Tibial artery (tissue), 4 donors: ENCODE results near the gene TRIM34.

Experiments used
- DNase-seq, 2 donors: peaks; one replicate each; pipeline ENCODE4 v3.0.0-alpha.2; 2019
- H3K27ac ChIP-seq, 2 donors: fragments of 200-600 bp; sonication (generic) in 1 of 2; 1 replicate in 1 of 2; 2 replicates in 1 of 2; pipeline ENCODE4 v1.5.1; 2018 to 2019; ENCODE audit warnings: mild to moderate bottlenecking in 1 of 2
- H3K27me3 ChIP-seq, 2 donors: fragments of 200-600 bp; sonication (generic) in 1 of 2; one replicate each; pipeline versions ENCODE4 v1.5.1 to v1.6.0; 2016 to 2019
- H3K36me3 ChIP-seq, 3 donors: fragments of 200-600 bp; sonication (generic) in 2 of 3; one replicate each; pipeline ENCODE4 v1.5.1; 2016 to 2019; ENCODE audit warnings: mild to moderate bottlenecking in 2 of 3
- H3K4me1 ChIP-seq, 4 donors: fragments of 200-600 bp; sonication (generic) in 2 of 4; 1 replicate in 3 of 4; 2 replicates in 1 of 4; pipeline ENCODE4 v1.5.1; 2016 to 2019
- H3K4me3 ChIP-seq, 2 donors: fragments of 200-600 bp; sonication (generic) in 1 of 2; 1 replicate in 1 of 2; 2 replicates in 1 of 2; pipeline ENCODE4 v1.5.1; 2018 to 2019; ENCODE audit warnings: mild to moderate bottlenecking in 2 of 2
- H3K9me3 ChIP-seq, 3 donors: fragments of 200-600 bp; sonication (generic) in 1 of 3; one replicate each; pipeline ENCODE4 v1.5.1; 2016 to 2019
- intact Hi-C: fragments of 100-400 bp; cut with DNase I; formaldehyde crosslinking; loops from one replicate; pipeline ENCODE4 v1.15.0; 2023; ENCODE audit warnings: low total_unique reads
- TF ChIP-seq, protein P1 (sequence below), 2 experiments: fragments of 200-600 bp in 1 of 2; fragments of 450-650 bp in 1 of 2; IDR thresholded peaks; one replicate each; pipeline ENCODE4 v1.5.1; 2017 to 2019; ENCODE audit warnings: antibody characterized with exemption in 2 of 2, mild to moderate bottlenecking in 1 of 2, moderate library complexity in 1 of 2

TRIM34 gene

DNA sequence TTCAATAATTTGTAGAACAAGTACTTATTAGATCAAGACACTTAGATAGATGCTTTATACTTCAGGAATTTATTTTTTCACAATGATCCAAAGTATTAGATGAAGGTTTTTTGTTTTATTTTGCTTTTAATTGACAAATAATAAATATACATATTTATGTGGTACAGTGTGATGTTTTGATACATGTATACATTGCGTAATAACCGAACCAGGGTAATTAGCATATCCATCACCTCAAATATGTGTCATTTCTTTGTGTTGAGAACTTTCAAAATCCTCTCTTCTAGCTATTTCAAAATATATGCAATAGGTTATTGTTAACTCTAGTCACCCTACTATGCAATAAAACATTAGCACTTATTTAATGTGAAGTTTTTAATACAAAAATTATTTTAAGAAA is 38.7 kb downstream of the TRIM34 start:
- no peak overlapping the region for H3K27ac ChIP-seq
- TF ChIP-seq, protein P1, sequence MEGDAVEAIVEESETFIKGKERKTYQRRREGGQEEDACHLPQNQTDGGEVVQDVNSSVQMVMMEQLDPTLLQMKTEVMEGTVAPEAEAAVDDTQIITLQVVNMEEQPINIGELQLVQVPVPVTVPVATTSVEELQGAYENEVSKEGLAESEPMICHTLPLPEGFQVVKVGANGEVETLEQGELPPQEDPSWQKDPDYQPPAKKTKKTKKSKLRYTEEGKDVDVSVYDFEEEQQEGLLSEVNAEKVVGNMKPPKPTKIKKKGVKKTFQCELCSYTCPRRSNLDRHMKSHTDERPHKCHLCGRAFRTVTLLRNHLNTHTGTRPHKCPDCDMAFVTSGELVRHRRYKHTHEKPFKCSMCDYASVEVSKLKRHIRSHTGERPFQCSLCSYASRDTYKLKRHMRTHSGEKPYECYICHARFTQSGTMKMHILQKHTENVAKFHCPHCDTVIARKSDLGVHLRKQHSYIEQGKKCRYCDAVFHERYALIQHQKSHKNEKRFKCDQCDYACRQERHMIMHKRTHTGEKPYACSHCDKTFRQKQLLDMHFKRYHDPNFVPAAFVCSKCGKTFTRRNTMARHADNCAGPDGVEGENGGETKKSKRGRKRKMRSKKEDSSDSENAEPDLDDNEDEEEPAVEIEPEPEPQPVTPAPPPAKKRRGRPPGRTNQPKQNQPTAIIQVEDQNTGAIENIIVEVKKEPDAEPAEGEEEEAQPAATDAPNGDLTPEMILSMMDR (IDR thresholded peaks at IDR 0.05): no peak
- intact Hi-C loops: no loop called here
- DNase-seq: no peak
- no peaks in the 10 kb centered on the region for H3K27me3 ChIP-seq
- no peaks in the 10 kb centered on the region for H3K4me1 ChIP-seq
- peaks cover 36 to 54% (median 39%) of the 10 kb centered on the region in 3 donors for H3K36me3 ChIP-seq
- no peaks in the 10 kb centered on the region for H3K9me3 ChIP-seq
- H3K4me3 ChIP-seq: no peak overlapping the region

DNA sequence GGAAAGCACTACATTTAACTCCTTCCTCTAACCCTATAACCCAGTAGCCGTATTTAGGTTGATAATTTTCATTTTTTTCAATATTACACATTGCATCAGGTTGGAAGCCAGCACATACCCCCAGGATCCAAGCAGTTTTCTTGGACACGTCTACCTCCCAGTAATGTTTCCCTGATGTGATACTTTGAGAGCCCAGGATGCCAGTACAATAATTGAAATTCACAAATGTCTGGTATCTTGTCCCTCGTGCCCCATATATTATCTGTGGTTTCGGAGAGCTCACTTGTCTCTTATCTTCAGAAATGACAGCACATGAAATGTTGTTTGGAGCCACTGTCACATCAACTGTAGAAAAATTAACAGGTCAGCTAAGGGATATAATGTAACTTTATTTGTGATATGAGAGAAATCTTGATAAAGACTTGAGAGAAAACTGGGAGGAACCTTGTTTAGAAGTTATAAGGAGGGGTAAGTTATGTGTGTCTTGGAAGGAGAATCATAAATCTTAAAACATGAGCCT is 40.3 kb downstream of the TRIM34 start:
- no peak overlapping the region for H3K27ac ChIP-seq
- no peaks in the 10 kb centered on the region for H3K27me3 ChIP-seq
- H3K36me3 ChIP-seq: peaks cover 50 to 66% (median 53%) of the 10 kb centered on the region in 3 donors
- intact Hi-C loops: no loop called here
- H3K4me3 ChIP-seq: no peak overlapping the region
- no peaks in the 10 kb centered on the region for H3K4me1 ChIP-seq
- TF ChIP-seq, protein P1 (IDR thresholded peaks at IDR 0.05): no peak
- H3K9me3 ChIP-seq: no peaks in the 10 kb centered on the region
- no peak for DNase-seq

DNA sequence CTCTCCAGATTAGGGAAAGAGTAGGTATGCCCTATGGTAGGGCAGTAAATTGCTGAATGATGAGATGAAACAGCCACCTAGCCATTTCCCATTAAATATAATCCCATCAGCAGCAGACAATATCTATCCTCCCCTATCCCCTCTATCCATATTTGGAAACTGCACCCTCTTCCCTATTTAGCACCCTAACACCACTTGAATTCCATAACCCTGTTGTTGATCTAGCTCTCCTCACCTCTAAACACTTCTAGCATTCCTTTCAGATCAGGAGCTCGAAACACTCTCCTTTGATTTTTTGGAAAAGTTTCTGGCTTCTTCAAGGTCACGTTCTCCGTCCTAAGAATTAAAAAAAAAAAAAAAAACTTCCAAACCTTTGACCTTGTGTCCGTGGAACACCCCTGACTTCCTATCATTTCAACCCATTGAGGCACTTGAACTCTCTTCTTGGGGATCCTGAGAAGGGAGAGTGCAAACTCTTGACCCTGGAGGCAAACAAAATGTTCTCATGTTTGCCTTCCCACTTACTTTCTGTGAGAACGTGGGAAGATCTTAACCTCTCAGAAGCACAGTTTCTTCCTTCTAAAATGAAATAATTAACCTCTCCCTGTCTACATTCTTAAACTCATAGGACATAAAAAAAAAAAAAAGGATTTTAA is 41.1 kb downstream of the TRIM34 start:
- no peaks in the 10 kb centered on the region for H3K9me3 ChIP-seq
- DNase-seq: no peak
- H3K4me3 ChIP-seq: no peak overlapping the region
- TF ChIP-seq, protein P1 (IDR thresholded peaks at IDR 0.05): no peak
- no peak overlapping the region for H3K27ac ChIP-seq
- H3K36me3 ChIP-seq: peaks cover 58 to 66% (median 60%) of the 10 kb centered on the region in 3 donors
- intact Hi-C loops: no loop called here
- no peaks in the 10 kb centered on the region for H3K4me1 ChIP-seq
- H3K27me3 ChIP-seq: no peaks in the 10 kb centered on the region

DNA sequence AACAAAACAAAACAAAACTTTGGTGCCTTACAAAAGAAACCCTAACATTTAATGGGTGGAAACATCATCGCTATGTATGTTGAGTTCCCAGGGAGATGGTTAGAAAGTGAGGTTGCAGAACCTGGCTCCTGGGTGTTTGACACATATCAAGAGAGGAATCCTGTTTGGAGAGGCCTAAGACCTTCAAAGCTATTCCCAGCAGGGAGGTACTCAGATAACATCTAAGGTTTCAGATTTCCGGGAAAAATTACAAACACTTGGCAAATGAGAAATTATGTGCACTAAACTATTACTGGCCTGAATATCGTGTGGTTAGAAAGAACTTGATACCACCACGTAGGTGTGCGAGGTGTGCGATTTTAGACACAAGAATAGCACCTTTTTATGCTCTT is 41.6 kb downstream of the TRIM34 start:
- TF ChIP-seq, protein P1 (IDR thresholded peaks at IDR 0.05): no peak
- intact Hi-C loops: no loop called here
- DNase-seq: no peak
- H3K27ac ChIP-seq: no peak overlapping the region
- no peaks in the 10 kb centered on the region for H3K27me3 ChIP-seq
- H3K36me3 ChIP-seq: peaks cover 60 to 66% (median 62%) of the 10 kb centered on the region in 3 donors
- no peaks in the 10 kb centered on the region for H3K4me1 ChIP-seq
- no peak overlapping the region for H3K4me3 ChIP-seq
- H3K9me3 ChIP-seq: no peaks in the 10 kb centered on the region

DNA sequence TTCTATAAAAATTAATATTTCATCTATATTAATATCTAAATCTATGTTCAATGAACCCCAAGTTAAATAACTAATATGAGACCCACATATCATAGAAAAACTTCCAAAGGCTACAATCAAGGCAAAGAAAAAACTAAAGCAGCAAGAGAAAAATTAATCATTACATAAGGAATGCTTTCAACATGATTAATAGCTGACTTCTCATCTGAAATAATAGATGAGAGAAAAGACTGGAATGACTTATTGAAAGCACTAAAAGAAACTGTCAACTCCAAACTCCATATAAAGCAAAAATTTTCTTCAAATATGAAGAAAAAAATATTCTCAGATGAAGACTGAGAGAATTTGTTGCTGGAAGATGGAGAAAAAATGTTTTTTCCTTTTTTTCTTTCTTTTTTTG is 47.0 kb downstream of the TRIM34 start:
- intact Hi-C loops: no loop called here
- Histone ChIP-seq H3K36me3 (peaks cover 36 to 43% (median 43%) of the 10 kb centered on the region in 3 donors), H3K4me1 (no peaks in the 10 kb centered on the region)

More for the DNA sequence above, 47.0 kb downstream of the TRIM34 start:
- Histone ChIP-seq H3K27ac (no peak overlapping the region), H3K9me3 (no peaks in the 10 kb centered on the region), H3K27me3 (no peaks in the 10 kb centered on the region), H3K4me3 (no peak overlapping the region)
- TF ChIP-seq, protein P1 (IDR thresholded peaks at IDR 0.05): no peak
- no peak for DNase-seq
